ENCODE data around the gene RBPJ.
"Not testable (repeated sequence)": the region's sequence is repeated elsewhere in the genome, so short reads cannot be mapped to it uniquely, and the experiment has no call there.

Gene RBPJ

GRCh38 chr4:26377328-26378311 is 56.8 kb downstream of the RBPJ start:
- no peak for DNase-seq

GRCh38 chr4:26379837-26380236 is 59.0 kb downstream of the RBPJ start:
- DNase-seq, result no peak

DNA sequence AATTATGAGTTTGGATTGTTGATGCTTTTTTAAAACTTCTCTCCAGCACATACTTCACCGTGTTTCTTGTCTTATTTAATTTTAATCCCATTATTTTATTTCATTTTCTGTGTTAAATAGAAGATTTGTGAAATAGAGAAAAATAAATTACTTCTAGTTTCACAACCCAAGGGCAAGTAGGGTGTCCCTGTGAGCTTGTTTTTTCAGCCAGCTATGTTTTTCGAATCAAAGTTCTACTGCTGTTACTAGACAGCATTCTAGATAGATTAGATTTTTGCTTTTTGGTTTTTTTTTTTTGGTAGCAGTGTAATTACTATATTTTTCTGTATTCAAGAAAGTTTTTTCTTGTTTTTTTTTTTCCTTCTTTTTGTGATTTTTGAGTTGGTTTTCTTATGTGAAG is 59.9 kb downstream of the RBPJ start:
- DNase-seq, result no peak

- no peak for DNase-seq
Measured at GRCh38 chr4:26384380-26385057, 63.7 kb downstream of the RBPJ start.

GRCh38 chr4:26385690-26386089 is 64.9 kb downstream of the RBPJ start:
- no peak for DNase-seq

DNA sequence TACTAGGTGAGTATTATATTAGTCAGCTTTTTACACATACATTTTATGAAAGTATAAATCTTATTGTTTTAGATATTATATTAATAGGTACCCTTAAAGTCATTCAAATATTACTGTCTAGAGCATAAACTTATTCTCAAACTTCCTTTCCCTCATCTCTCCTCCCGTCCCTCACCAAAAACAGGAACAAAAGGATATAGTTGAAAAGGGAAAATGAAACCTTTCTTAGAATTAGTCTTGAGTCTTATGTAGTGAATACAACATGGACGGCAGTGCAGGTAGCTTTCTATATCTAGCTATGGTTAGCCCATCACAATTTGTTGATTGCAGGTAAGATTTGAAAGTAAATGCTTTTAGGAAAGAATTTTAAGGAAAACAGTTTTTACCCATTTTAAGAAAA is 65.6 kb downstream of the RBPJ start:
- no peak for DNase-seq

DNA sequence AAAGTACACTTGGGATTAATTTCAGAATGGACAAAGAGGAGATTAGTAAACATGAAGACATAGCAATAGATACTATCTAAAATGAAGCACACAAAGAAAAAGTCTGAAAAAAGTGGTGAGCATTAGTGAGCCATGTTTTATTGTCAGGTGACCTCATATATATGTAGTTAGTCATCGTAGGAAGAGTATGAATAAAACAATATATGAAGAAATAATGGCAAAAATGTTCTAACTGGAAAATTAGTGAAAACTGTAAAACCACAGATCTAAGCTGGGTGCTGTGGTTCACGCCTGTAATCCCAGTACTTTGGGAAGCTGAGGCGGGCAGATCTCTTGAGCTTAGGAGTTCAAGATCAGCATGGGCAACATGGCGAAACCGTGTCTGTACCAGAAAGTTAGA is 67.9 kb downstream of the RBPJ start:
- DNase-seq, result no peak

DNA sequence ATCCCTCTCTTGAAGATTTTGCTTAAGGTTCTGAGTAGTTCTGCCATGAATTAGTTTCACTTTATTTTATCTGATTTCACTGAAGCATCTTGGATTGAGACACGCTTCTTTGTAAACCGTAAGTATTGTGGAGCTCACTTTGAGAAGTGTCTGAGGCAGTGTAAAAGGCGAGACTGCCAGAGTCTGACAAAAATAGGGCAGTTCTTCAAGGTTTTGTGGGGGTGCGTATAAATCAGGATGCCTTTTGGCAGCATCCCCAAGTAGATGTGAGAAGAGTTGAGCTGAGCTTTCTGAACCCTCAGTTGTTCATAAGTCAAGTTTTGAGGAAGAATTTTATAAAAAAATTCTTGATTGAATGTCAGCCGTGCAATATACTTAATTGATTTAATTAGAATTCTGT is 76.3 kb downstream of the RBPJ start:
- DNase-seq, result no peak

GRCh38 chr4:26400132-26400531 is 79.3 kb downstream of the RBPJ start:
- DNase-seq, result no peak

DNA sequence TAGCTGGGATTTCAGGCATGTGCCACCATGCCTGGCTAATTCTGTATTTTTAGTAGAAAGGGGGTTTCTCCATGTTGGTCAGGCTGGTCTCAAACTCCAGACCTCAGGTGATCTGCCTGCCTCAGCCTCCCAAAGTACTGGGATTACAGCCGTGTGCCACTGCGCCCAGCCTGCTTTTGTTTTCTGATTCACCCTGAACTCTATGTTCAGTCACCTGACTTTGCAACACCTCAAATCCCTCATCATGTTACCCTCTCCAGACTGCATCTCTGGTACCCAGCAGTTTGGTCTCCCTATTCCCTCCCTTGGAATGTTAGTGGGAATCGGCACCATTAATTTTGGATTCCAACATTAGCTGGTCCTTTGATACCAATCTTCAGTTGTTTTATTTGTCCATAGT is 81.2 kb downstream of the RBPJ start:
- DNase-seq, result not testable (repeated sequence)

DNA sequence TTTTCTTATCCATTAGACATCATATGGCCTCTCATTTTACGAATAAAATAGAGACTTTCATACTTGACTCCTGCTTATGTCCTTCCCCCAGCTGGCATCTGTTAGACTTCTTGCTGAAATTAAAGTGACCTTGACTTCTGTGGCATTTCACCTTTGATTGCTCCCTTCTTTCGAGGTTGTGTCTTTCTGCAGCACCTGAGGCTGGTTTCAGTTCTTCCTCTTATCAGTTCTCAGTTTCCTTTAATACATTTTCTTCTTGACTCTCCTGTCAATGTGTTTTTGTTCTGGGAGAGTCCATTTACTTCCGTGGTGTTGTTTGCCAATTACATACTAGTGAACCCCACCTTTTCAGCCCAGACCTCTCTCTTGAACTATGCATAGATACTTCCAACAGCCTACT is 81.6 kb downstream of the RBPJ start:
- DNase-seq, result no peak

DNA sequence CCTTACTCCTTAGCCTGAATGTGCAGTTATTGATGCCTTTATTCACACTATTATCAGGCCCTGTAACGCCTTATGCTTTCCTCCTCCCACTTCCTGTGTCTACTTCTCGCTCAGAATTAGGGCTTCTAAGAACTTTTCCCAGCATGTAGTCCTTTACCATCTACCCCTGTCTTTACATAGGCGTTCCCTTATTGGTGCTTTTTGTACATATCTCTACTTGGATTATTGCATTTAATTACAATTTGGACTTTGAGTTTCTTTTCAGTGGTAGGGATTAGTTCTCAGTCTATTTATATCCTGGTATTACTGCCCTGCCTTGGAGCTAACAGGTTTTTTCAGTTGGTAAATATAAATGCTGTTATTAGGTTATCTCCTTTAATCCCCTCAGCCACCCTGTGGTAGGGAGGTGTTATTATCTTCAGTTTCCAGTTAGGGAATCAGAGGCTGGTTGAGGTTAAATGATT is 84.0 kb downstream of the RBPJ start:
- no peak for DNase-seq

DNA sequence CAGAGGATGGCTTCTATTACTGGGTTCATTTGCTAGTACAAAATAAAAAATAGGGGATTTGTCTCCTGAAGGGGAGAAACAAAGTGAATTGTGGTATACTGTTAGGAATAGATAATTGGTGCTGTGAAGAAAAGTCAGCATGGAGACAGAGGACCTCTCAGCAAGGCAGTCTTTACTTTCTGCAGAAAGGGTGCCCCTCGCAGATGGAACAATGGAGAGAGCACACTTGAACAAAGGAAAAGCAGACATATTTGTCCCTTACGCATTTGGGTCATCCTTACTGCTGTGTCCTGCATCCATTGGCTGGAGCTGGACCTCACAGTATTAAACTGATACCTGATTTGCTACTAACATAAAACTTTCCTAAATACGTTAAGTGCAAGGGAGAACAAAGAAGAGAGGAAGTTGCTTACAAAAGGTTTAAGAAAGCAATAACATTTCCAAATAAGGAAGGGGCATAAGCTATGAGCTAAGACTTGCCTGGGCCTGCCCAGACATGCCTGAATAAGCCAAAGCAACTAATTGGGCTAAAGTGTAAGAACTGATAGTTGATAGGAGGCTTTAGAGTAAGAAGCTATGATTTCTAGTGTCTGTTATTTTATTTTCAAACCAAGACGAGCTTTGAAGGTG is 85.6 kb downstream of the RBPJ start:
- DNase-seq, result no peak

DNA sequence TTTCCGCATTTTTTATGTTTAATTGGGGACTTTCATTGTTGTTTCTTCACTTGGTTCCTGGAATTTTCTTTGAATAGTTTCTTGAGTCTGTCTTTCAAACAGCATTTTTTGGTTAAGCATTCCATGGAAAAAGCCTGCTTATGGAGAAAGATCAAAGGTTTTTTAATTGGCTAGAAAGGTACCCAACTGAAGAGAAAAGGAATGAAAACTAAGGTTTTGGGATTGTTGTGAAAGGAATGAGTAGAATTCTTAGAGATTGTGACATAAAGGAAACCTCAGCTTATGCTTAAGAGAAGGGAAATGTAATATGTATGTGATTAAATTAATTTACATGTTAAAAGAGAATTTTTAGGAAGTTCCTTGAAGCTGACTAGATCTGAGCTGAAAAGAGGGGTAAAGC is 86.7 kb downstream of the RBPJ start:
- DNase-seq, result no peak

- DNase-seq, result no peak
Measured at GRCh38 chr4:26410385-26411293, 89.8 kb downstream of the RBPJ start.

DNA sequence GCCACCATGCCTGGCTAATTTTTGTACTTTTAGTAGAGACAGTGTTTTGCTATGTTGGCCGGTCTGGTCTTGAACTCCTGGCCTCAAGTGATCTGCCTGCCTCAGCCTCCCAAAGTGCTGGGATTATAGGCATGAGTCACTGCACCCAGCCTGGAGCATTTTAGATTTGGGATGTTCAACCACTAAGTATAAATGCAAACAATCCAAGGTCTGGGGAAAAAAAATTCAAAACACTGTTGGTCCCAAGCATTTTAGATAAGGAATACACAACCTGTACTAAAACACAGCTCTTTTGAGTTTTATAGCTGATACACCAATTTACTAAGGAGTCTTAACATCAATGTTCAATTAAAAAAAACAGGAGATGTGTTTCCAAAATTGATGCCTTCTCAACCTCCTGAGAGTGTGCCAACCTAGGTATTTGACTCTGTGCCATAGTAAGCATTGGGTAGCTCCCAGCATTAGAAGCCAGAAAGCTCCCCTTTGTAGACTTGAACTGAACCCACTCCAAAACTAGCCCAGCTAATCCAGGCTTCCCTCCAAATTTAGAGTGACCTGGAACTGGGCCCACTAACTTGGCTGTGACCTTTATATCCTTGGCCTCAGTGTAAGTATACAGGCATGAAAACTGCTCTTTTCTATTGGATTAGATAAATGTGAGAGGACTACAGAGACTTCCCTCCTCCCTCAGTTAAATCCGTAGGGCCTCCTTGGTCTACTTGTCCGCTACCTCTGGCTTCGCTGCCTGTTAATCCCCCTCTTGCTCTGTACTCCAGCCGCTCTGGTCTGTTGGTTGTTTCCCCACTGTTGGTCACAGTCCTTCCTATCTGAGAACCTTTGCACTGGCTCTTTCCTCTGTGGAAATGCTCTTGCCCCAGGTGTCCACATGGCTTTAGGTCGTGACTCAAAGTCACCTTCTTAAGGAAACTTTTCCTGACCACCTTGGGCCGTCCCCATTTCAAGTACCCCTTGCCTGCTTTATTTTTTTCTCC is 91.9 kb downstream of the RBPJ start:
- no peak for DNase-seq

- DNase-seq, result no peak
Measured at GRCh38 chr4:26413582-26413981, 92.8 kb downstream of the RBPJ start.

- DNase-seq, result no peak
Measured at GRCh38 chr4:26418107-26418506, 97.3 kb downstream of the RBPJ start.

DNA sequence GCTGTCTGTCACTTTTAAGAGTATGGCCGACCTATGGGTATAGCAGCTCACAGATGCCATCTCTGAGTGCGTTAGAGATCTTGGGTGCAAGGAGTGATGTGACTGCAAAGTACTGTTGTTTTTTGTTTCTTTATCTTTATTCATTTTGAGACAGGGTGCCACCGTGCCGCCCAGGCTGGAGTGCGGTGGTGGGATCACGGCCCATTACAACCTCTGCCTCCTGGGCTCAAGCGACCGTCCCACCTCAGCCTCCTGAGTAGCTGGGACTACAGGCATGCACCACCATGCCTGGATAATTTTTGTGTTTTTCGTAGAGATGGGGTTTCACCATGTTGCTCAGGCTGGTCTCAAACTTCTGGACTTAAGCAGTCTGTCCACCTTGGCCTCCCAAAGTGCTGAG is 98.0 kb downstream of the RBPJ start:
- DNase-seq, result no peak

GRCh38 chr4:26420438-26420837 is 99.6 kb downstream of the RBPJ start:
- no peak for DNase-seq

- DNase-seq, result no peak
Measured at GRCh38 chr4:26420913-26421312, 100.1 kb downstream of the RBPJ start.

Data from activated gamma-delta T cell (primary cell).